ENCODE measurements around the gene B9D1.

DNA sequence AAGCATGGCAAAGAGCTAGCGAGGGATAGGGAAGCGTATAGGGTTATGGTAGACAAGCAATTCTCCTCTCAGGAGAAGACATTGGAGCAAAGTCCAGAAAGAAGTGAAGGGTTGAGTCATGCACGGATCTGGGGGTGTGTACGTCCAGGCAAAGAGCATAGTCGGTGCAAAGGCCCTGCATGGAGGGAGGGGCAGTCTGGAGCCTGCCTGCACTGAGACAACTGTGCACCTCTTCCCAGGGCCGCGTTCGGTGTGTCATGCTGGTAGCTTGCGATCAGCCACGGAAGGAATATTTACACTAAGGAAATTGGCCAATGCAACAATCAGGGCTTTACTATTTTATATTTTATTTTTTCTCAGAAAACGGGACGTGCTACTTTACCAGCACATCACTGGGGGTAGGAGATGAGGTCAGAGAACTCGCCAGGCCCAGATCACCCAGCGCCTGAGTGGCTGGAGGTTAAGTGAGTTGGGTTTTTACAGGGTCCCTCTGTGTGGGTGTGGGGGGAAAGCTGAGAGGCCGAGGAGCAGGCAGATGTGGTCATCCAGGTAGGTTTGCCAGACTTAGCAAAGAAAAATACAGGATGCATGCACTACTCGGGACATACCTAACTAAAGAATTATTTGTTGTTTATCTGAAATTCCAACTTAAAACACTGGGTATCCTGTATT lies 6.7 kb upstream of the B9D1 start:
- TF ChIP-seq, protein P1, sequence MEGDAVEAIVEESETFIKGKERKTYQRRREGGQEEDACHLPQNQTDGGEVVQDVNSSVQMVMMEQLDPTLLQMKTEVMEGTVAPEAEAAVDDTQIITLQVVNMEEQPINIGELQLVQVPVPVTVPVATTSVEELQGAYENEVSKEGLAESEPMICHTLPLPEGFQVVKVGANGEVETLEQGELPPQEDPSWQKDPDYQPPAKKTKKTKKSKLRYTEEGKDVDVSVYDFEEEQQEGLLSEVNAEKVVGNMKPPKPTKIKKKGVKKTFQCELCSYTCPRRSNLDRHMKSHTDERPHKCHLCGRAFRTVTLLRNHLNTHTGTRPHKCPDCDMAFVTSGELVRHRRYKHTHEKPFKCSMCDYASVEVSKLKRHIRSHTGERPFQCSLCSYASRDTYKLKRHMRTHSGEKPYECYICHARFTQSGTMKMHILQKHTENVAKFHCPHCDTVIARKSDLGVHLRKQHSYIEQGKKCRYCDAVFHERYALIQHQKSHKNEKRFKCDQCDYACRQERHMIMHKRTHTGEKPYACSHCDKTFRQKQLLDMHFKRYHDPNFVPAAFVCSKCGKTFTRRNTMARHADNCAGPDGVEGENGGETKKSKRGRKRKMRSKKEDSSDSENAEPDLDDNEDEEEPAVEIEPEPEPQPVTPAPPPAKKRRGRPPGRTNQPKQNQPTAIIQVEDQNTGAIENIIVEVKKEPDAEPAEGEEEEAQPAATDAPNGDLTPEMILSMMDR (IDR thresholded peaks at IDR 0.05; ENCODE audit: borderline replicate concordance, extremely low read depth, low read length, poor library complexity, severe bottlenecking): no peak
- TF ChIP-seq EZH2 (IDR thresholded peaks at IDR 0.05; ENCODE audit: borderline replicate concordance, low read depth, low read length, severe bottlenecking): no peak
